ENCODE data around the gene PTPRM. TPM values are rescaled to one million over a fixed set of nuclear protein-coding genes. Genes with fewer than 3 reads are reported as not detected.

Gene PTPRM
- total and polyA plus RNA-seq, 7 donors, result 3.9 to 151 (median 62.8) TPM

DNA sequence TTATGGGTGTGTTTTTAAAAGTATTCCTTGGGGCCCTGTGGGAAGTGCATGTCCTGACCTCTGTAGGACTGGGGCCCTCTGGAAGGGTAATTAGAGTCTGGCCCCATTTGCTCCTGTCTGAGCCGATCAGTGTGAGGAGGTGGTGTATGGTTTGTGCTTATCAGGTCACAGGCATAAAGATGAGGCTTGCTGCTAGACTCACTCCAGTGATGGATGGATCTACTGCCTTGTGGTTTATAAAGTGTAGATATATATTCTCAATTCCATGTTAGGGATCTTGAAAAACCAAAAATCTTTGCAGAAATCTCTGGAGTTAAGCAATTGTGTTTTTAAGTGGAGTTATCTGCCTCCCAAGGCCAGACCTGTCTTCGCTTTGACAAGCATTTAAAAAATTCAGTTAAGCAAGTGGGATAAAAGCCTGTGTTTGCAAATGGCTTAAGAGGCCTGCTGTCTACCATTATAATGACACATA, 182.4 kb downstream of the PTPRM start:
- Histone ChIP-seq H3K4me1 (peaks cover 0 to 52% (median 40%) of the 10 kb centered on the region in 4 donors), H3K27me3 (no peaks in the 10 kb centered on the region), H3K27ac (peak overlapping the region in 2 of 4 donors; percentile 2 to 14), H3K4me3 (no peak overlapping the region), H3K9me3 (no peaks in the 10 kb centered on the region), H3K36me3 (no peaks in the 10 kb centered on the region)
- no peak for TF ChIP-seq POLR2A (IDR thresholded peaks at IDR 0.05)
- TF ChIP-seq EP300 (IDR thresholded peaks at IDR 0.05), result no peak
- no peak for TF ChIP-seq POLR2AphosphoS5 (IDR thresholded peaks at IDR 0.05)
- no peak for TF ChIP-seq CTCF (IDR thresholded peaks at IDR 0.05)
- WGBS, 2 donors, result 46 to 60% methylated on average over 2 of the region's 2 CpGs
- no peak for DNase-seq
- intact Hi-C loops (cut with DNase I), result no loop called here

DNA sequence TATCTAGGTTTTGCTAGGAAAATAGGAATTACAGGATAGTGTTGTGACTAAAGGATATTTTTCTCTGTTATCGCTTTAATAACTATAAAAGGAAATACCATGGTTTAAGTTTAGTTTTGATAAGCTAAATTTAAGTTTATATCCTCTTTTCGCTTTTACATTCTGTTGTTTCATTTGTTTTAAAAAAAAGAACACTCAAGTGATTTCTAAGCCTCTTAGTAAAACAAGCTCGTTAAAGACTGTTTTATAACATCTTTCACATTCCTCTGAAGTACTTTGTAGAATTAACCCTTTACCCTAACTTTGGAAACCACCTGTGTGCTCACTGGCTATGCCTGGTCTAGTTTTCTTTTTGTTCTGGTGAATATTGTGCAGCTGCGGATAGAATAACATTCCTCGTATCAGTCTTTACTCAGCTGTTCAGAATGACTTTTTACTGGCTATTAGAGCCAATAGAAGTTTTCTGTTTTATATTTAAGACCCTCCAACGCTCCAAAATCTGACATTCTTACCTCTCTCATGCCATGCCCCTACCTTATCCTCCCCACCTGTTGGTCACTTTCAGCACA, 183.1 kb downstream of the PTPRM start:
- Histone ChIP-seq H3K27ac (peak overlapping the region in 1 of 4 donors; percentile 2), H3K4me1 (peaks cover 0 to 58% (median 45%) of the 10 kb centered on the region in 4 donors), H3K9me3 (no peaks in the 10 kb centered on the region), H3K27me3 (no peaks in the 10 kb centered on the region), H3K36me3 (no peaks in the 10 kb centered on the region), H3K4me3 (no peak overlapping the region)
- intact Hi-C loops (cut with DNase I), result no loop called here
- no peak for TF ChIP-seq EP300 (IDR thresholded peaks at IDR 0.05)
- no peak for TF ChIP-seq POLR2AphosphoS5 (IDR thresholded peaks at IDR 0.05)
- TF ChIP-seq CTCF (IDR thresholded peaks at IDR 0.05), result no peak
- TF ChIP-seq POLR2A (IDR thresholded peaks at IDR 0.05), result no peak
- 10 to 50% methylated on average over 6 of the region's 6 CpGs for WGBS, 2 donors
- DNase-seq, result no peak

DNA sequence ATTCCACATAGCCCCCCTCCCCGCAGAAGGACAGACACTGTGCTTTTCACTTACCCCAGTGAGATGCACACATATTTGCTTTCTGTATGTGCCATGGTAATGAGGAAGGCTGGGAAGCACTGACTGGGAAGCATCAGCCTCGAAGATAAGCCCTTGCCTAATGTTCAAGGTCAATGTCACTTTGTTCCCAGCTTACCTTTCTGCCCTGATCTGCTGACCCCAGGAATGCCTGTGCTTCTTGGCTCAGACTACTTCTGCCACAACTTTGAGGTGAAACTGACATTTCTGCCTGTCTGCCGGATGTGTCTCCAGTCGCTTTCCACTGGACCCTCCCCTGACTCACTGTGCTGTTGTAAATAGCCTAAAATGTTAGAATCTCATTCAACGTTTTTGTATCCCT, 183.8 kb downstream of the PTPRM start:
- intact Hi-C loops (cut with DNase I), result no loop called here
- TF ChIP-seq POLR2AphosphoS5 (IDR thresholded peaks at IDR 0.05) (no peak), CTCF (IDR thresholded peaks at IDR 0.05) (no peak), EP300 (IDR thresholded peaks at IDR 0.05) (no peak), POLR2A (IDR thresholded peaks at IDR 0.05) (no peak)
- DNase-seq, result no peak
- H3K4me1 ChIP-seq, result peaks cover 0 to 65% (median 49%) of the 10 kb centered on the region in 4 donors
- no peaks in the 10 kb centered on the region for H3K27me3 ChIP-seq
- H3K9me3 ChIP-seq, result no peaks in the 10 kb centered on the region
- WGBS, 2 donors, result 65 to 80% methylated on average over 5 of the region's 5 CpGs
- H3K4me3 ChIP-seq, result no peak overlapping the region
- no peaks in the 10 kb centered on the region for H3K36me3 ChIP-seq
- H3K27ac ChIP-seq, result no peak overlapping the region

- intact Hi-C loops (cut with DNase I), result no loop called here
- Histone ChIP-seq H3K4me3 (no peak overlapping the region), H3K4me1 (peaks cover 0 to 51% (median 32%) of the 10 kb centered on the region in 4 donors), H3K9me3 (no peaks in the 10 kb centered on the region), H3K27me3 (no peaks in the 10 kb centered on the region), H3K36me3 (no peaks in the 10 kb centered on the region), H3K27ac (no peak overlapping the region)
- TF ChIP-seq POLR2AphosphoS5 (IDR thresholded peaks at IDR 0.05) (no peak), POLR2A (IDR thresholded peaks at IDR 0.05) (no peak), EP300 (IDR thresholded peaks at IDR 0.05) (no peak), CTCF (IDR thresholded peaks at IDR 0.05) (no peak)
- WGBS, 2 donors, result 90 to 94% methylated on average over 1 of the region's 1 CpG
- DNase-seq, result no peak
Observed at GRCh38 chr18:7754258-7754657, 187.1 kb downstream of the PTPRM start.

DNA sequence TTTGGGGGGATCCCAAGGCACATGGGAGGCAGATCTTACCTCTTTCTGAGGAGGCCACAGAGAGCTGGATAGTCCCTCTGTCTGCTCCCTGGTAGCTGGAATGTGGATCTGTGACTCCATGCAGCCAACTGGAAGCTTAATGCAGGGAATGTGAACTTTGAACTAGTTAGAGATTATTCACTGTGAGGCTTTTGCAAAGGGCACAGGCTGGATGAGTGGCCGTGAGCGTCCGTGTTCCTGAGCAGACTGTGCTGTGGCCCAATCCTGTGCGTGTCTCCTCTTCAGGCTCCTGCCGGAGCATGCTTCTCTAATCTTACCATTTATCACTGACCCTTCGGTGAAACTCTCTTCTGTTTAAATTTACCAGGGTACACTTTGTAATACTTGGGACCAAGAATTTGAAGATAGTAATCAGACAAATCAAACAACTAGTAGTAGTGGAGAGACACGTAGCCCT, 187.6 kb downstream of the PTPRM start:
- no peaks in the 10 kb centered on the region for H3K9me3 ChIP-seq
- DNase-seq, result no peak
- WGBS, 2 donors, result 83 to 89% methylated on average over 7 of the region's 7 CpGs
- no peak overlapping the region for H3K4me3 ChIP-seq
- no peaks in the 10 kb centered on the region for H3K27me3 ChIP-seq
- no peak overlapping the region for H3K27ac ChIP-seq
- H3K36me3 ChIP-seq, result no peaks in the 10 kb centered on the region
- H3K4me1 ChIP-seq, result peaks cover 0 to 51% (median 29%) of the 10 kb centered on the region in 4 donors
- no peak for TF ChIP-seq EP300 (IDR thresholded peaks at IDR 0.05)
- no peak for TF ChIP-seq POLR2A (IDR thresholded peaks at IDR 0.05)
- no peak for TF ChIP-seq POLR2AphosphoS5 (IDR thresholded peaks at IDR 0.05)
- no peak for TF ChIP-seq CTCF (IDR thresholded peaks at IDR 0.05)
- intact Hi-C loops (cut with DNase I), result no loop called here

All from sigmoid colon (tissue), 7 donors.